Measurements from ENCODE around the gene ITPR1. TPM values are rescaled to one million over a fixed set of nuclear protein-coding genes. Genes with fewer than 3 reads are reported as not detected.

ITPR1 gene
- polyA plus RNA-seq, 1 donor from 2014 or later: 2.1 TPM

DNA sequence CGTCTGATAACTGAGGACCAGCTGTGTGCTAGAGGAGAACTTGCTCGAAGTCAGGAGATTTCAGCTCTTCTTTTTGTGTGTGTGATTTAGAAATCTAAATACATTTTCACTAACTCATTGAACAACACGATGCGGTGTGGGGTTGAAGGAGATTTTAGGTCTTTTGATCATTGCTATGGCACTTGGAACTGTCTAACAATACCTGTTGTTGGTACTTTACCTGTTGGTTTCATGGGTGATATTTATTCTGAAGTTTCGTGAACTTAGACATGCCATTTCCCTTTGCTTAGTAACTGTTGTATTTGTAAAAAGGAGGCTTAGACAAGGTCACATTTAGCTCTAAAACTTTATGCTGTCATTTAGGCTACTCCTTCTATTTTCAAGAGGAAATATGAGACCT lies 99.9 kb downstream of the ITPR1 start:
- H3F3A ChIP-seq (ENCODE audit: insufficient read depth, low read length, poor library complexity, severe bottlenecking): no peaks in the 10 kb centered on the region
- H3K9ac ChIP-seq (ENCODE audit: low read length): no peak overlapping the region
- TF ChIP-seq, protein P1, sequence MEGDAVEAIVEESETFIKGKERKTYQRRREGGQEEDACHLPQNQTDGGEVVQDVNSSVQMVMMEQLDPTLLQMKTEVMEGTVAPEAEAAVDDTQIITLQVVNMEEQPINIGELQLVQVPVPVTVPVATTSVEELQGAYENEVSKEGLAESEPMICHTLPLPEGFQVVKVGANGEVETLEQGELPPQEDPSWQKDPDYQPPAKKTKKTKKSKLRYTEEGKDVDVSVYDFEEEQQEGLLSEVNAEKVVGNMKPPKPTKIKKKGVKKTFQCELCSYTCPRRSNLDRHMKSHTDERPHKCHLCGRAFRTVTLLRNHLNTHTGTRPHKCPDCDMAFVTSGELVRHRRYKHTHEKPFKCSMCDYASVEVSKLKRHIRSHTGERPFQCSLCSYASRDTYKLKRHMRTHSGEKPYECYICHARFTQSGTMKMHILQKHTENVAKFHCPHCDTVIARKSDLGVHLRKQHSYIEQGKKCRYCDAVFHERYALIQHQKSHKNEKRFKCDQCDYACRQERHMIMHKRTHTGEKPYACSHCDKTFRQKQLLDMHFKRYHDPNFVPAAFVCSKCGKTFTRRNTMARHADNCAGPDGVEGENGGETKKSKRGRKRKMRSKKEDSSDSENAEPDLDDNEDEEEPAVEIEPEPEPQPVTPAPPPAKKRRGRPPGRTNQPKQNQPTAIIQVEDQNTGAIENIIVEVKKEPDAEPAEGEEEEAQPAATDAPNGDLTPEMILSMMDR (IDR thresholded peaks at IDR 0.05; ENCODE audit: poor library complexity, severe bottlenecking): no peak
- no peak for TF ChIP-seq RAD21 (conservative IDR thresholded peaks at IDR 0.05)
- no peak overlapping the region for H3K27ac ChIP-seq (ENCODE audit: low read length)
- no peaks in the 10 kb centered on the region for H3K27me3 ChIP-seq (ENCODE audit: insufficient read depth, low read depth, low read length)
- H3K4me2 ChIP-seq (ENCODE audit: low read length): no peak overlapping the region
- no peak overlapping the region for H2AFZ ChIP-seq (ENCODE audit: low read depth, low read length)
- no peaks in the 10 kb centered on the region for H4K20me1 ChIP-seq (ENCODE audit: insufficient read depth)
- no peaks in the 10 kb centered on the region for H3K79me2 ChIP-seq (replicated peaks; ENCODE audit: insufficient read depth, low read length)
- no peaks in the 10 kb centered on the region for H3K36me3 ChIP-seq (ENCODE audit: insufficient read depth, low read length)
- H3K4me3 ChIP-seq (ENCODE audit: low read length): no peak overlapping the region
- no peaks in the 10 kb centered on the region for H3K9me2 ChIP-seq (ENCODE audit: insufficient read depth, low read length)
- H3K9me3 ChIP-seq (ENCODE audit: low read length): no peaks in the 10 kb centered on the region

DNA sequence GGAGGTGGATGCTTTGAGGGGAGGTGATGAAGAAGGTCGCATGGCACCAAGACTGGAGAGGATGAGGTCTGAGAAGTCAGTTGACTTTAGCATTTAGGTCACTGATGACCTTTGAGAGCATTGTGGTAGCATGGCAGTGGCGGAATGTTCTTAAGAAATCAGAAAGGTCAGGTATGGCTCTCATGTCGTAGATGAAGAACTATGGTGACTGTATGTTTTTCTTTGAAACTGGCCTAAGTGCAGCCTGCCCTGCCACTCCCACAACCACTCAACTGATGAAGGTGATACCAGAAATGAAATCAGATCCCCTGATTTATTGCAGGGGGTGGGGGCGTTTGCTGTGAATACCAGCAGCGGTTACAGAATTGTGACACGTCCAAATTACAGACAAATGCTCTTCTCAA lies 102.6 kb downstream of the ITPR1 start:
- Histone ChIP-seq H3K4me2 (ENCODE audit: low read length) (no peak overlapping the region), H3K27ac (ENCODE audit: low read length) (no peak overlapping the region)
- TF ChIP-seq, protein P2, sequence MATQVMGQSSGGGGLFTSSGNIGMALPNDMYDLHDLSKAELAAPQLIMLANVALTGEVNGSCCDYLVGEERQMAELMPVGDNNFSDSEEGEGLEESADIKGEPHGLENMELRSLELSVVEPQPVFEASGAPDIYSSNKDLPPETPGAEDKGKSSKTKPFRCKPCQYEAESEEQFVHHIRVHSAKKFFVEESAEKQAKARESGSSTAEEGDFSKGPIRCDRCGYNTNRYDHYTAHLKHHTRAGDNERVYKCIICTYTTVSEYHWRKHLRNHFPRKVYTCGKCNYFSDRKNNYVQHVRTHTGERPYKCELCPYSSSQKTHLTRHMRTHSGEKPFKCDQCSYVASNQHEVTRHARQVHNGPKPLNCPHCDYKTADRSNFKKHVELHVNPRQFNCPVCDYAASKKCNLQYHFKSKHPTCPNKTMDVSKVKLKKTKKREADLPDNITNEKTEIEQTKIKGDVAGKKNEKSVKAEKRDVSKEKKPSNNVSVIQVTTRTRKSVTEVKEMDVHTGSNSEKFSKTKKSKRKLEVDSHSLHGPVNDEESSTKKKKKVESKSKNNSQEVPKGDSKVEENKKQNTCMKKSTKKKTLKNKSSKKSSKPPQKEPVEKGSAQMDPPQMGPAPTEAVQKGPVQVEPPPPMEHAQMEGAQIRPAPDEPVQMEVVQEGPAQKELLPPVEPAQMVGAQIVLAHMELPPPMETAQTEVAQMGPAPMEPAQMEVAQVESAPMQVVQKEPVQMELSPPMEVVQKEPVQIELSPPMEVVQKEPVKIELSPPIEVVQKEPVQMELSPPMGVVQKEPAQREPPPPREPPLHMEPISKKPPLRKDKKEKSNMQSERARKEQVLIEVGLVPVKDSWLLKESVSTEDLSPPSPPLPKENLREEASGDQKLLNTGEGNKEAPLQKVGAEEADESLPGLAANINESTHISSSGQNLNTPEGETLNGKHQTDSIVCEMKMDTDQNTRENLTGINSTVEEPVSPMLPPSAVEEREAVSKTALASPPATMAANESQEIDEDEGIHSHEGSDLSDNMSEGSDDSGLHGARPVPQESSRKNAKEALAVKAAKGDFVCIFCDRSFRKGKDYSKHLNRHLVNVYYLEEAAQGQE (IDR thresholded peaks at IDR 0.05; ENCODE audit: borderline replicate concordance): no peak
- no peak for TF ChIP-seq RAD21 (conservative IDR thresholded peaks at IDR 0.05)
- no peak for TF ChIP-seq EP300 (conservative IDR thresholded peaks at IDR 0.05; ENCODE audit: poor library complexity, severe bottlenecking)
- TF ChIP-seq TAF1 (IDR thresholded peaks at IDR 0.05; ENCODE audit: low read depth): no peak
- no peak for TF ChIP-seq POLR2AphosphoS5 (IDR thresholded peaks at IDR 0.05)
- TF ChIP-seq EZH2 (IDR thresholded peaks at IDR 0.05; ENCODE audit: borderline replicate concordance, insufficient read depth, low read length, poor library complexity, severe bottlenecking): no peak
- no peak for TF ChIP-seq SMC3 (conservative IDR thresholded peaks at IDR 0.05; ENCODE audit: poor library complexity)
- TF ChIP-seq, protein P1 (IDR thresholded peaks at IDR 0.05; ENCODE audit: poor library complexity, severe bottlenecking): no peak

More for the DNA sequence above, 102.6 kb downstream of the ITPR1 start:
- Histone ChIP-seq H3K27me3 (ENCODE audit: insufficient read depth, low read depth, low read length) (no peaks in the 10 kb centered on the region), H3K4me3 (ENCODE audit: low read length) (no peak overlapping the region), H3K9me3 (ENCODE audit: low read length) (no peaks in the 10 kb centered on the region), H3K9me2 (ENCODE audit: insufficient read depth, low read length) (peaks cover 4% of the 10 kb centered on the region), H3K36me3 (ENCODE audit: insufficient read depth, low read length) (no peaks in the 10 kb centered on the region), H4K20me1 (ENCODE audit: insufficient read depth) (no peaks in the 10 kb centered on the region), H3F3A (ENCODE audit: insufficient read depth, low read length, poor library complexity, severe bottlenecking) (no peaks in the 10 kb centered on the region), H3K79me2 (replicated peaks; ENCODE audit: insufficient read depth, low read length) (no peaks in the 10 kb centered on the region), H2AFZ (ENCODE audit: low read depth, low read length) (no peak overlapping the region), H3K9ac (ENCODE audit: low read length) (no peak overlapping the region)

All from neural cell (in vitro differentiated cells).